Panc1 (cell line): ENCODE data around the gene DVL3. TPM values are rescaled to one million over a fixed set of nuclear protein-coding genes. Genes with fewer than 3 reads are reported as not detected.

Source experiments
- ATAC-seq: fragments of 200-7000 bp; cut with Tn5 transposase; 2 replicates; pipeline ENCODE4 v1.9.1; 2020; ENCODE audit warnings: mild to moderate bottlenecking, moderate library complexity
- BruUV-seq: library from RNA; stranded (reverse); fragments of 400-500 nt; replicated peaks from 2 replicates; lab custom pipeline; 2021; lab: Mats Ljungman, UMichigan
- CTCF ChIA-PET: fragments of 300-600 bp; sonication (Branson Sonifier 250); formaldehyde crosslinking; loops from one replicate; lab custom pipeline; 2022; ENCODE audit warnings: antibody characterized with exemption; lab: Charles Lee
- POLR2A ChIA-PET: fragments of 300-600 bp; sonication (Branson Sonifier 250); formaldehyde crosslinking; loops from one replicate; lab custom pipeline; 2022; ENCODE audit warnings: antibody characterized with exemption; lab: Charles Lee
- DNase-seq: peaks from one replicate; pipeline ENCODE4 v3.0.0-alpha.2; 2010; ENCODE audit warnings: low read depth, low spot score
- H3K27ac ChIP-seq: 2 replicates; pipeline ENCODE4 v1.5.1; 2011; ENCODE audit warnings: mild to moderate bottlenecking, low read length, inconsistent platforms
- H3K27me3 ChIP-seq: fragments of 200-500 bp; sonication (Bioruptor generic); 2 replicates; pipeline ENCODE4 v1.6.0; 2014; ENCODE audit warnings: low read length, inconsistent platforms; ENCODE audit not compliant: control insufficient read depth, insufficient read depth
- H3K36me3 ChIP-seq: fragments of 200-500 bp; sonication (Bioruptor generic); 2 replicates; pipeline ENCODE4 v1.5.1; 2014; ENCODE audit warnings: inconsistent platforms, mild to moderate bottlenecking, low read length, moderate library complexity; ENCODE audit not compliant: control insufficient read depth, insufficient read depth
- H3K4me1 ChIP-seq: 2 replicates; pipeline ENCODE4 v1.5.1; 2011; ENCODE audit warnings: inconsistent platforms, mild to moderate bottlenecking, low read length, moderate library complexity; ENCODE audit not compliant: control insufficient read depth, insufficient read depth
- H3K4me3 ChIP-seq, 2 experiments: 2 replicates each; pipeline ENCODE4 v1.5.1; 2011 to 2012; ENCODE audit warnings: low read depth in 2 of 2, low read length in 2 of 2, mild to moderate bottlenecking in 2 of 2, inconsistent platforms in 1 of 2, moderate library complexity in 1 of 2
- H3K9me3 ChIP-seq: fragments of 200-500 bp; sonication (Bioruptor generic); 2 replicates; pipeline ENCODE4 v1.5.1; 2014; ENCODE audit warnings: low read depth, mild to moderate bottlenecking, inconsistent platforms, low read length, moderate library complexity; ENCODE audit not compliant: control insufficient read depth, insufficient read depth
- POLR2AphosphoS5 ChIP-seq: IDR thresholded peaks from 2 replicates; pipeline ENCODE4 v1.6.1; 2012; ENCODE audit warnings: mild to moderate bottlenecking, low read depth, low read length, moderate library complexity
- REST ChIP-seq, 2 experiments: IDR thresholded peaks; 2 replicates each; pipeline ENCODE4 v1.6.1; 2011 to 2012; ENCODE audit warnings: low read depth in 2 of 2, control low read depth in 1 of 2, low read length in 1 of 2, mild to moderate bottlenecking in 1 of 2, moderate library complexity in 1 of 2; ENCODE audit not compliant: insufficient read depth in 1 of 2
- SIN3A ChIP-seq: IDR thresholded peaks from 2 replicates; pipeline ENCODE4 v1.6.1; 2012; ENCODE audit warnings: low read depth, mild to moderate bottlenecking, low read length, moderate library complexity, borderline replicate concordance; ENCODE audit not compliant: insufficient read depth
- TCF7L2 ChIP-seq: IDR thresholded peaks from 2 replicates; pipeline ENCODE4 v1.6.1; 2011; ENCODE audit warnings: mild to moderate bottlenecking, low read depth, low read length, inconsistent platforms
- in situ Hi-C: cut with HindIII; loops from 2 replicates; pipeline ENCODE4 v1.10.0; 2016; ENCODE audit warnings: low sequenced_read_pairs, low pct_unique_long_range_greater_than_20kb
- intact Hi-C: fragments of 100-400 bp; cut with micrococcal nuclease; formaldehyde crosslinking; loops from one replicate; pipeline ENCODE4 v1.10.0; 2022; ENCODE audit not compliant: unreplicated experiment
- total RNA-seq: library from RNA; stranded (reverse); gene quantifications from one replicate; pipeline ENCODE4 v1.2.1, GENCODE V29; 2021; ENCODE audit not compliant: unreplicated experiment
- TF ChIP-seq, protein P1 (sequence below): fragments of 450-650 bp; IDR thresholded peaks from 2 replicates; pipeline ENCODE4 v1.5.1; 2017; ENCODE audit warnings: mild to moderate bottlenecking

DVL3 gene
- total RNA-seq, 1 experiment from 2014 or later = 97.2 TPM

GRCh38 chr3:184135149-184135910 lies 19.8 kb upstream of the DVL3 start, which contains the start of gene EIF2B5:
Gene EIF2B5, plus strand, starts transcription at chr3:184135358. Its CDS starts 28 bp downstream, at chr3:184135386.
- intact Hi-C loops (loop anchor here (10.0 kb wide), 2 partner anchors 91 to 241 kb away; no protein-coding TSS in a partner anchor), in situ Hi-C loops (no loop called here)
- Histone ChIP-seq H3K27me3 (no peaks in the 10 kb centered on the region), H3K4me3 (peak within 1 kb of the TSS; percentile 96 to 100), H3K36me3 (peaks cover 9% of the 10 kb centered on the region; the same call in 1 of the 2 replicates), H3K9me3 (no peaks in the 10 kb centered on the region), H3K27ac (peak within 1 kb of the TSS; percentile 98), H3K4me1 (peaks cover 12% of the 10 kb centered on the region)
- DNase-seq = peak; percentile 92
- ChIA-PET CTCF (interaction anchor here (1.1 kb wide), 1 partner anchor 95 kb away, joined by 3 read pairs; no protein-coding TSS in a partner anchor), POLR2A (interaction anchor here (0.6 kb wide), 1 partner anchor 77 kb away, joined by 7 read pairs; no protein-coding TSS in a partner anchor)
- BruUV-seq = no TSS peak
- peak; percentile 97 for TF ChIP-seq POLR2AphosphoS5
- TF ChIP-seq TCF7L2 = 0 out of 2 replicates have a peak, but pooled peaks have one; percentile 15
- peak in 1 of 2 experiments; percentile 80; a peak in 2 of 4 replicates for TF ChIP-seq REST (IDR thresholded peaks at IDR 0.05; ENCODE audit: insufficient read depth in 1 of 2, low read depth in 2 of 2, low read length in 1 of 2)
- peak; percentile 91 for TF ChIP-seq SIN3A
- TF ChIP-seq, protein P1, sequence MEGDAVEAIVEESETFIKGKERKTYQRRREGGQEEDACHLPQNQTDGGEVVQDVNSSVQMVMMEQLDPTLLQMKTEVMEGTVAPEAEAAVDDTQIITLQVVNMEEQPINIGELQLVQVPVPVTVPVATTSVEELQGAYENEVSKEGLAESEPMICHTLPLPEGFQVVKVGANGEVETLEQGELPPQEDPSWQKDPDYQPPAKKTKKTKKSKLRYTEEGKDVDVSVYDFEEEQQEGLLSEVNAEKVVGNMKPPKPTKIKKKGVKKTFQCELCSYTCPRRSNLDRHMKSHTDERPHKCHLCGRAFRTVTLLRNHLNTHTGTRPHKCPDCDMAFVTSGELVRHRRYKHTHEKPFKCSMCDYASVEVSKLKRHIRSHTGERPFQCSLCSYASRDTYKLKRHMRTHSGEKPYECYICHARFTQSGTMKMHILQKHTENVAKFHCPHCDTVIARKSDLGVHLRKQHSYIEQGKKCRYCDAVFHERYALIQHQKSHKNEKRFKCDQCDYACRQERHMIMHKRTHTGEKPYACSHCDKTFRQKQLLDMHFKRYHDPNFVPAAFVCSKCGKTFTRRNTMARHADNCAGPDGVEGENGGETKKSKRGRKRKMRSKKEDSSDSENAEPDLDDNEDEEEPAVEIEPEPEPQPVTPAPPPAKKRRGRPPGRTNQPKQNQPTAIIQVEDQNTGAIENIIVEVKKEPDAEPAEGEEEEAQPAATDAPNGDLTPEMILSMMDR = peak; percentile 54; the same call in 1 of the 2 replicates
- ATAC-seq = peak; percentile 91

DNA sequence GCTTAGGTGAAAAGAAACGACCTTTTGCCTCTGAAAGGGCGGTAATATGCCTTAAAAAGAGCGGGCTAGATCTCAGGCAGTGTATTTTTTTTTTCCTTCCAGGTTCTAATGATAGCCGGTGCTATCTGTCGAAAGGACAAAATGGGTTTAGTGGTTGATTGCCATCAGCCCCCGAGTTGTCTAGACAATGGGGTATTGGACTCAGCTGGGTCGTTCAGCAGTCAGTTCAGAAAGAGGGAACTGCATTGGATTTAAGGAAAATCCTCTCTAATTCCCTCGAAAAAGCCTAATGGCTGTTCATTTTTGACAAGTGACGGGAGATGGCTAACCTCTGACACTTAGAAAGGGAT lies 19.3 kb upstream of the DVL3 start:
- no TSS peak for BruUV-seq
- peak overlapping the region; percentile 98 for H3K27ac ChIP-seq

More for the DNA sequence above, 19.3 kb upstream of the DVL3 start:
- Histone ChIP-seq H3K36me3 (peaks cover 10% of the 10 kb centered on the region; the same call in 1 of the 2 replicates), H3K4me1 (peaks cover 12% of the 10 kb centered on the region), H3K4me3 (peak overlapping the region; percentile 96 to 100), H3K9me3 (no peaks in the 10 kb centered on the region), H3K27me3 (no peaks in the 10 kb centered on the region)
- CTCF ChIA-PET = no interaction called here
- TF ChIP-seq, protein P1 = no peak
- TF ChIP-seq TCF7L2 (no peak), SIN3A (no peak), REST (IDR thresholded peaks at IDR 0.05; ENCODE audit: insufficient read depth in 1 of 2, low read depth in 2 of 2, low read length in 1 of 2) (no peak), POLR2AphosphoS5 (no peak)
- ATAC-seq (no peak), DNase-seq (no peak)
- in situ Hi-C loops (no loop called here), intact Hi-C loops (loop anchor here (10.0 kb wide), 2 partner anchors 91 to 241 kb away; no protein-coding TSS in a partner anchor)
- POLR2A ChIA-PET = interaction anchor here (0.7 kb wide), 1 partner anchor 240 kb away, joined by 4 read pairs; no protein-coding TSS in a partner anchor
